K562 (cell line): ENCODE measurements around the gene CHRNA3.

Source experiments
- ADNP ChIP-seq: fragments of 200-800 bp; sonication (Bioruptor generic); IDR thresholded peaks from 2 replicates; pipeline ENCODE4 v1.6.1; 2016; ENCODE audit warnings: missing genetic modification characterization, missing compliant biosample characterization
- EP300 ChIP-seq: IDR thresholded peaks from 2 replicates; pipeline ENCODE4 v1.6.1; 2012; ENCODE audit warnings: low read length, improper control_type of control experiment
- ESRRB ChIP-seq: fragments of 250-450 bp; sonication (Bioruptor Pico); IDR thresholded peaks from 2 replicates; pipeline ENCODE4 v1.5.0; 2020; ENCODE audit warnings: mild to moderate bottlenecking, moderate library complexity, borderline replicate concordance
- ETV5 ChIP-seq: sonication (generic); formaldehyde crosslinking; IDR thresholded peaks from 2 replicates; pipeline ENCODE4 v1.4.0; 2020; ENCODE audit warnings: low read depth, mild to moderate bottlenecking, missing genetic modification reagents
- SP1 ChIP-seq: sonication (generic); formaldehyde crosslinking; IDR thresholded peaks from 2 replicates; pipeline ENCODE4 v1.8.1; 2022; ENCODE audit warnings: mild to moderate bottlenecking, missing genetic modification reagents
- ZNF133 ChIP-seq: fragments of 250-450 bp; sonication (Bioruptor Pico); IDR thresholded peaks from 2 replicates; pipeline ENCODE4 v1.4.0; 2020; ENCODE audit warnings: mild to moderate bottlenecking
- ZNF707 ChIP-seq: fragments of 250-450 bp; sonication (Bioruptor Pico); conservative IDR thresholded peaks from 2 replicates; pipeline ENCODE4 v1.8.0; 2022; ENCODE audit warnings: inconsistent platforms, mild to moderate bottlenecking, moderate library complexity

DNA sequence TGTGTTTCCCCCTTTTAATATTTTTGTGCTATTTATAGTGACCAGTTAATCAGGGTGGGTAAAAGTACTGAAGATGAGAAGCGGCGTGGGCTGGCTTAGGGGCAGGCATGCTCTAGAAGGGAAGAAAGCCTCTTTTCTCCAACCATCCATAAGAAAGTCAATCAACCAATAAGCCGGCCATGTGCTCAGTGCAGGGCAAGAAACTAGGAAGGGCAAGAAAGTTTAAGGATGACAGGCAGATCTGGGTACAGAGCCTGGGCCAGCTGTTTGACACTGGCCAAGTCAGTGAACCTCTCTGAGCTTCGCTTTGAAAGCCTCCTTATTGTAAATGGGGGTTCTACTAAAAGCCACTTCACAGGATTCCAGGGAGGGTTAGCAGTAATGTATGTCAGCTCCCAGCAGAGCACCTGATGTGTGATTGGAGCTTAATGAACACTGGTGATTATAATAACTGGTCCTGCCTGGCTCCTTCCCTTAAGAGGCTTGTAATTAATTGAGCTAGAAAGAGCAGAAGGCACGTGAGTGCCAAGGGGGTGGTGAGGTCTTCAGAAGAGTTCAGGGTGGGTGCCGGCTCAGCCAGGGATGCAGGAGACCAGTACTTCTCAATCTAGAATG lies 5.7 kb upstream of the CHRNA3 start:
- TF ChIP-seq ZNF133 (CRISPR knock-in tag) (no peak), ADNP (tag) (no peak), ZNF707 (no peak), ETV5 (CRISPR knock-in tag) (no peak), SP1 (no peak), ESRRB (no peak), EP300 (no peak)
